Activated B cell treated with CpG ODN at 0.5 μM for 24 hours (primary cell): Measurements from ENCODE around the gene ABLIM2. TPM values are rescaled to one million over a fixed set of nuclear protein-coding genes. Genes with fewer than 3 reads are reported as not detected.

Source experiments
- ATAC-seq: fragments of 200-7000 bp; cut with Tn5 transposase; one replicate; pipeline ENCODE4 v1.10.0; 2021; ENCODE audit warnings: low read depth, mild to moderate bottlenecking, moderate library complexity
- CTCF ChIA-PET: fragments of 350-600 bp; sonication (Branson Sonifier 250); formaldehyde crosslinking; loops from one replicate; lab custom pipeline; 2021; ENCODE audit warnings: antibody characterized with exemption; lab: Charles Lee
- POLR2A ChIA-PET: fragments of 350-600 bp; sonication (Branson Sonifier 250); formaldehyde crosslinking; loops from one replicate; lab custom pipeline; 2021; ENCODE audit warnings: antibody characterized with exemption; lab: Charles Lee
- DNase-seq: peaks from one replicate; pipeline ENCODE4 v3.0.0; 2022
- H3K27ac Mint-ChIP-seq: one replicate; pipeline ENCODE4 v1.8.0; 2020; ENCODE audit warnings: mixed read lengths
- H3K27me3 Mint-ChIP-seq: one replicate; pipeline ENCODE4 v1.8.0; 2021; ENCODE audit warnings: mixed read lengths
- H3K36me3 Mint-ChIP-seq: one replicate; pipeline ENCODE4 v1.8.0; 2021; ENCODE audit warnings: low read depth, mixed read lengths
- H3K4me1 Mint-ChIP-seq: one replicate; pipeline ENCODE4 v1.8.0; 2021; ENCODE audit warnings: mixed read lengths
- H3K4me3 Mint-ChIP-seq: one replicate; pipeline ENCODE4 v1.8.0; 2020; ENCODE audit warnings: mild to moderate bottlenecking, mixed read lengths
- H3K9me3 Mint-ChIP-seq: one replicate; pipeline ENCODE4 v1.8.0; 2020; ENCODE audit warnings: mixed read lengths
- intact Hi-C: fragments of 100-400 bp; cut with micrococcal nuclease; formaldehyde crosslinking; loops from one replicate; pipeline ENCODE4 v1.15.1; 2024
- total RNA-seq: library from RNA; stranded (reverse); gene quantifications from 2 replicates; pipeline ENCODE4 v1.2.3, GENCODE V29; 2022
- TF ChIP-seq, protein P1 (sequence below): fragments of 200-600 bp; IDR thresholded peaks from one replicate; pipeline ENCODE4 v1.8.0; 2022; ENCODE audit warnings: antibody characterized with exemption, mild to moderate bottlenecking

The ABLIM2 gene
- total RNA-seq, 1 donor from 2014 or later: 5.2 TPM

DNA sequence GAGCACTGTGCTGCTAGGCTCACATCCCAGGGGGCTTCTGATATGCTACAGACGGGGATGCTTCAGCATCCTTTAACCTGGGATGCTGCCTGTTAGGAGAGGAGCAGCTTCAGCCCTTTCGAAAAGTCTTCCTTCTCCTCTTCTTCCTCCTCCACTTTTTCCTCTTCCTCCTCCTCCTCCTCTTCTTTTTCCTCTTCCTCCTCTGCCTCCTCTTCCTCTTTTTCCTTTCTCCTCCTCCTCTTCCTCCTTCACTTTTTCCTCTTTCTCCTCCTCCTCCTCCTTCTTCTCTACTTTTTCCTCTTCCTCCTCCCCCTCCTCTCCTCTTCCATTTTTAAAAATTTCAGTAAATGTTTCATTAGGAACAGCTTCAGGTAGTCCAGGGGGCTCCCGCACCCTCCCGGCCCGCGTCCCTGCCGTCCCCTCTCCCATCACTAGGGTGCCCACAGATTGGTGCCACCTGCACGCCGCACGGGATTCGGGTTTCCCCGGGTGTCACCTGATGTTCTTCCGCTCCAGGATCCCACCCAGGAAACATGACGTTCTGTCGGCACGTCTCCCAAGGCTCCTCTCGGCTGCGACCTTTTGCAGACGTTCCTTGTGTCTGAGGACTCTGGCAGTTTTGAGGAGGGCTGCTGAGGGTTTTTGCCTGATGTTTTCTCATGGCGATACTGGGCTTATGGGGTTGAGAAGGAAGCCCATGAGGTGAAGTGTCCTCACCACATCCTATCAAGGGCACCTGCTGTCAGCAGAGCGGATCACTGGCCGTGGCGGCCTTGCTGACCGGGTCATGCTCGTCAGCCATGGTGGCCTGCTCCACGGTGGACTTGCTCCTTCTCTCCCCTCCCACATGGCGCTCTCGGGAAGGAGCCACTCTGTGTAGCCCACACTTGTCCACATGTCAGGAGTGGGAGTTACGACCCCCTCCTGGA, 135.6 kb downstream of the ABLIM2 start:
- DNase-seq (no peak), ATAC-seq (no peak)
- Mint-ChIP-seq H3K27me3 (peaks cover 4% of the 10 kb centered on the region), H3K27ac (no peak overlapping the region), H3K36me3 (no peaks in the 10 kb centered on the region), H3K9me3 (no peaks in the 10 kb centered on the region), H3K4me3 (no peak overlapping the region), H3K4me1 (no peaks in the 10 kb centered on the region)
- POLR2A ChIA-PET: no interaction called here
- TF ChIP-seq, protein P1, sequence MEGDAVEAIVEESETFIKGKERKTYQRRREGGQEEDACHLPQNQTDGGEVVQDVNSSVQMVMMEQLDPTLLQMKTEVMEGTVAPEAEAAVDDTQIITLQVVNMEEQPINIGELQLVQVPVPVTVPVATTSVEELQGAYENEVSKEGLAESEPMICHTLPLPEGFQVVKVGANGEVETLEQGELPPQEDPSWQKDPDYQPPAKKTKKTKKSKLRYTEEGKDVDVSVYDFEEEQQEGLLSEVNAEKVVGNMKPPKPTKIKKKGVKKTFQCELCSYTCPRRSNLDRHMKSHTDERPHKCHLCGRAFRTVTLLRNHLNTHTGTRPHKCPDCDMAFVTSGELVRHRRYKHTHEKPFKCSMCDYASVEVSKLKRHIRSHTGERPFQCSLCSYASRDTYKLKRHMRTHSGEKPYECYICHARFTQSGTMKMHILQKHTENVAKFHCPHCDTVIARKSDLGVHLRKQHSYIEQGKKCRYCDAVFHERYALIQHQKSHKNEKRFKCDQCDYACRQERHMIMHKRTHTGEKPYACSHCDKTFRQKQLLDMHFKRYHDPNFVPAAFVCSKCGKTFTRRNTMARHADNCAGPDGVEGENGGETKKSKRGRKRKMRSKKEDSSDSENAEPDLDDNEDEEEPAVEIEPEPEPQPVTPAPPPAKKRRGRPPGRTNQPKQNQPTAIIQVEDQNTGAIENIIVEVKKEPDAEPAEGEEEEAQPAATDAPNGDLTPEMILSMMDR: no peak
- intact Hi-C loops: no loop called here
- CTCF ChIA-PET: no interaction called here

DNA sequence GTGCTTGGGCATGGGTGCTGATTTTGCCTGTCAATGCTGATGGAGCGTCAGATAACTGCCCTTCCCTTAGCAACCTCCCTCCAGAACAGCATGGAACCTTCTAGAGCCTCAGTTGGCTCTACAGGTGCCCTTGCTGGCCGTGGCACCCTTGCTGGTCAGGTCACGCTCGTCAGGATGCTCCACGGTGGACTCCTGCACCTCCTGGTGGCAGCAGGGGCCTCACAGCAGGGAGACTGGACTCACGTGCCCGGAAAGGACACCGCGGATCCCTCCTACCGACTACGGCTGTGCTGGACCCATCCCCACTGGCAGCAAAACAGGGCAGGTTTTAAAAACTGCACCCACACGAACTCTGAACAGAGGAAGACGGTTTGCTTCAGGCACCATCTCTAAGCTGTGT, 136.8 kb downstream of the ABLIM2 start:
- no peaks in the 10 kb centered on the region for H3K36me3 Mint-ChIP-seq
- intact Hi-C loops: no loop called here
- POLR2A ChIA-PET: no interaction called here
- no peak overlapping the region for H3K27ac Mint-ChIP-seq
- no peaks in the 10 kb centered on the region for H3K4me1 Mint-ChIP-seq
- H3K4me3 Mint-ChIP-seq: no peak overlapping the region
- TF ChIP-seq, protein P1: no peak
- no peaks in the 10 kb centered on the region for H3K9me3 Mint-ChIP-seq
- ATAC-seq: no peak
- peaks cover 4% of the 10 kb centered on the region for H3K27me3 Mint-ChIP-seq
- no peak for DNase-seq
- CTCF ChIA-PET: no interaction called here

DNA sequence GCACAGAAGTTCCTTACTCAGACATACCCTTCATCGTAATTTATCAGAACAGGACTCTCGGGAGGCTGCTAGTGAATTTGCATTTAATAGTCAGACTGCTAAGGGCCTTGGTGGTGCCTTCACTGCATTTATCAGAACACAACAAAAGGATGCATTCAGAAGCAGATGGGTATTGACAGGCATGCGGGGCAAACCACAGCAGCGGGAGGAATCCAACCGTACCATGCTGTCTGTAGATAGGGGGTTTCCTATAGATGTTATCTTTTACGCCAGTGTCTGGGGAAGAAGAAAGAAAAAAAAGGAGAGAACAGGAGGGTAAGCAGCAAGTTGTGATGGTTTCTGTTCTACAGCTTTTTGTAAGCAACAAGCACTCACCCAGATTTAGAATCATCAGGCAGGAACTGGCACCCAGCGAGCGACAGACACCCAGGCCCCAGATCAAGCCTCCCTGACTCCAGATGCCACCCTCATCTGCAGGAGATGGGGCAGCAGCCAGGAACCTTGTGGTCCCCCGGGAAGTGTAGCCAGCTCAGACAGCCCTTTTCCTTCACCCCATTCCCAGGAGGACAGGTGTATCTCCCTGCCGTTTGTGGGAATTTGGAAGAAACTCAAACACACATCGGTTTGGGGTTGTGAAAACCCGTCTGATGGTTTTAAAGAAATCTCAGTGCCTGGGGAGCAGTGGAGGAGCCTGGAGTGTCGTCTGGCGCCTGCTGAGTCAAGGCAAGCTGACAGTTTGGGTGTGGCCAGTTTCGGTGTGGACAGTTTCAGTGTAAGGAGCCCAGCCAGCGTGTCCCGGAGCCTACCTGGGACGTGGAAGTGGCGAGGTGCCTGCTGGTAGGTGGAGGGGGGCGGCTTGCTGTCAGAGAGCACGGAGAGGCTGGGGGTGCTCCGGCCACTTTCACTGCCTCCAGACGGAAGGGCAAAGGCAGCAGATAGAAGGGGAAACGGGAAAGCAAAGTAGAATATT, 138.9 kb downstream of the ABLIM2 start:
- no peak for DNase-seq
- intact Hi-C loops: no loop called here
- TF ChIP-seq, protein P1: no peak
- ChIA-PET POLR2A (no interaction called here), CTCF (no interaction called here)
- no peaks in the 10 kb centered on the region for H3K4me1 Mint-ChIP-seq
- peaks cover 6% of the 10 kb centered on the region for H3K27me3 Mint-ChIP-seq
- H3K9me3 Mint-ChIP-seq: no peaks in the 10 kb centered on the region
- H3K27ac Mint-ChIP-seq: no peak overlapping the region
- no peak for ATAC-seq
- no peak overlapping the region for H3K4me3 Mint-ChIP-seq
- no peaks in the 10 kb centered on the region for H3K36me3 Mint-ChIP-seq

DNA sequence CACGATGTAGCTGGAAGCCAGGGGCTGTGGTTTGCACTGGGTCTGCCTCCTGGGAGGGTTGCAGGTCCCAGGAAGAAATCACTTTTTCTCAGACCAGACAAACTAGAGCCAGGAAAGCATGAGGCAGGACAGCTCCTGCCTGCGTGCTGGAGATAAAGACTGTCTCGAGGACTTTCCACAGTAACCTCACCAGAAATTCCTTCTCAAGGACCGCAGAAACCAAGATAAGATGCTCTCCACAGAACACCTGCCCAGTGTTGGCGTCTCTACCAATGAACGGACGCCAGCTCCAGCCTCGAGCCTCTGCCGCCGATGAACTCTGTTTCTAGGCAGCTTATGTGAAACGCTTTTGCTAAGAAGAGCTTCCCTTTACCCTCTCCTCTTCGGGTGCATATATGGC, 142.1 kb downstream of the ABLIM2 start:
- Mint-ChIP-seq H3K4me3 (no peak overlapping the region), H3K27me3 (peaks cover 6% of the 10 kb centered on the region), H3K9me3 (no peaks in the 10 kb centered on the region), H3K27ac (no peak overlapping the region), H3K36me3 (no peaks in the 10 kb centered on the region), H3K4me1 (no peaks in the 10 kb centered on the region)
- intact Hi-C loops: no loop called here
- ChIA-PET CTCF (no interaction called here), POLR2A (no interaction called here)
- no peak for DNase-seq
- ATAC-seq: no peak
- TF ChIP-seq, protein P1: no peak

DNA sequence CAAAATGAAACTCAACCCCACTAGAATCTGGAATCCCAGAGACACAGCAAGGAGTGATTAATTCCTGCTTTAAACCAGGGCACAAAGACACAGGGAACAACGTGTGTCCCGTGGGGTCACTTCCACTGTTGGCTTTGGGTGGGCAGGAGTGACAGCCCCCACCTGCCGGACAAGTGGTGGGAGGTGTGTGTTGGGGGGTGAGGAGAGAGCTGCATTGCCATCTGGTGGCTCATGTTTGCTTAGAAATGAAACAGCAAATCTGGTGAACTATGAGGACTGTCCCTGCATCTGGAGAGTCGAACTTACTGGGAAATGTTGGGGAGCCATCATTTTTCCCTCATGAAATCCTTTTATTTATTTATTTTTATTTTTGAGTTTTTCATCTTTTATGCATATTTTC, 143.1 kb downstream of the ABLIM2 start:
- CTCF ChIA-PET: interaction anchor here (0.6 kb wide), 1 partner anchor 345 kb away, joined by 3 read pairs; no protein-coding TSS in a partner anchor
- TF ChIP-seq, protein P1: no peak
- Mint-ChIP-seq H3K4me3 (no peak overlapping the region), H3K4me1 (no peaks in the 10 kb centered on the region), H3K9me3 (no peaks in the 10 kb centered on the region), H3K27ac (no peak overlapping the region), H3K36me3 (no peaks in the 10 kb centered on the region), H3K27me3 (peaks cover 6% of the 10 kb centered on the region)
- POLR2A ChIA-PET: no interaction called here
- ATAC-seq (no peak), DNase-seq (no peak)
- intact Hi-C loops: no loop called here
